WTC11 (cell line): ENCODE data around the gene EXOC1L. TPM values are rescaled to one million over a fixed set of nuclear protein-coding genes. Genes with fewer than 3 reads are reported as not detected.

ENCODE experiments used
- ATAC-seq: fragments of 200-7000 bp; cut with Tn5 transposase; 2 replicates; pipeline ENCODE4 v1.10.0; 2021; ENCODE audit warnings: mild to moderate bottlenecking, moderate library complexity
- CTCF ChIA-PET: fragments of 300-600 bp; sonication (Branson Sonifier 250); formaldehyde crosslinking; loops from one replicate; lab custom pipeline; 2021; ENCODE audit warnings: antibody characterized with exemption; lab: Charles Lee
- POLR2A ChIA-PET: fragments of 350-600 bp; sonication (Branson Sonifier 250); formaldehyde crosslinking; loops from one replicate; lab custom pipeline; 2021; ENCODE audit warnings: antibody characterized with exemption; lab: Charles Lee
- DNase-seq: peaks from one replicate; pipeline ENCODE4 v3.0.0; 2021; ENCODE audit warnings: low spot score
- H3K27ac Mint-ChIP-seq: 2 replicates; pipeline ENCODE4 v1.8.0; 2021; ENCODE audit warnings: mixed read lengths
- H3K27me3 Mint-ChIP-seq: 2 replicates; pipeline ENCODE4 v1.8.0; 2021; ENCODE audit warnings: low read depth, mild to moderate bottlenecking, moderate library complexity, mixed read lengths
- H3K36me3 Mint-ChIP-seq: 2 replicates; pipeline ENCODE4 v1.8.0; 2021; ENCODE audit warnings: mixed read lengths
- H3K4me1 Mint-ChIP-seq: 2 replicates; pipeline ENCODE4 v1.8.0; 2022; ENCODE audit warnings: mixed read lengths
- H3K4me3 Mint-ChIP-seq: 2 replicates; pipeline ENCODE4 v1.8.0; 2021; ENCODE audit warnings: mild to moderate bottlenecking, moderate library complexity, mixed read lengths
- H3K9me3 Mint-ChIP-seq: 2 replicates; pipeline ENCODE4 v1.8.0; 2021; ENCODE audit warnings: mixed read lengths
- CREB1 ChIP-seq: sonication (generic); formaldehyde crosslinking; IDR thresholded peaks from 2 replicates; pipeline ENCODE4 v1.8.0; 2023; ENCODE audit warnings: mild to moderate bottlenecking, missing genetic modification reagents
- CREM ChIP-seq: sonication (generic); formaldehyde crosslinking; IDR thresholded peaks from 2 replicates; pipeline ENCODE4 v1.8.1; 2022; ENCODE audit warnings: mild to moderate bottlenecking, missing genetic modification reagents, moderate library complexity
- ELF4 ChIP-seq: sonication (generic); formaldehyde crosslinking; IDR thresholded peaks from 2 replicates; pipeline ENCODE4 v1.8.1; 2022; ENCODE audit warnings: low read depth, mild to moderate bottlenecking, moderate library complexity, missing genetic modification reagents
- FOXK1 ChIP-seq: sonication (generic); formaldehyde crosslinking; IDR thresholded peaks from 2 replicates; pipeline ENCODE4 v1.8.0; 2022; ENCODE audit warnings: mild to moderate bottlenecking, moderate library complexity, missing genetic modification reagents
- FOXP1 ChIP-seq: sonication (generic); formaldehyde crosslinking; IDR thresholded peaks from 2 replicates; pipeline ENCODE4 v1.8.0; 2022; ENCODE audit warnings: missing genetic modification reagents, mild to moderate bottlenecking, moderate library complexity, borderline replicate concordance
- HMGA2 ChIP-seq: fragments of 250-450 bp; sonication (Bioruptor Pico); IDR thresholded peaks from 2 replicates; pipeline ENCODE4 v1.4.0; 2021; ENCODE audit warnings: mild to moderate bottlenecking, moderate library complexity
- JUN ChIP-seq: sonication (generic); formaldehyde crosslinking; IDR thresholded peaks from 2 replicates; pipeline ENCODE4 v1.8.0; 2023; ENCODE audit warnings: mild to moderate bottlenecking, missing genetic modification reagents
- MYBL2 ChIP-seq: sonication (generic); formaldehyde crosslinking; IDR thresholded peaks from 2 replicates; pipeline ENCODE4 v1.8.1; 2023; ENCODE audit warnings: mild to moderate bottlenecking, moderate library complexity, missing genetic modification reagents
- NFATC4 ChIP-seq: fragments of 250-450 bp; sonication (Bioruptor Pico); IDR thresholded peaks from 2 replicates; pipeline ENCODE4 v1.9.0; 2021; ENCODE audit warnings: mild to moderate bottlenecking
- NFE2L1 ChIP-seq: sonication (generic); formaldehyde crosslinking; IDR thresholded peaks from 2 replicates; pipeline ENCODE4 v1.8.1; 2023; ENCODE audit warnings: missing genetic modification reagents
- NR1H2 ChIP-seq: sonication (generic); formaldehyde crosslinking; IDR thresholded peaks from 2 replicates; pipeline ENCODE4 v1.9.0; 2021; ENCODE audit warnings: mild to moderate bottlenecking, moderate library complexity, missing genetic modification reagents
- TEAD1 ChIP-seq: sonication (generic); formaldehyde crosslinking; IDR thresholded peaks from 2 replicates; pipeline ENCODE4 v1.8.0; 2022; ENCODE audit warnings: mild to moderate bottlenecking, missing genetic modification reagents
- TEAD4 ChIP-seq: sonication (generic); formaldehyde crosslinking; IDR thresholded peaks from 2 replicates; pipeline ENCODE4 v1.8.0; 2022; ENCODE audit warnings: mild to moderate bottlenecking, missing genetic modification reagents
- ZNF232 ChIP-seq: sonication (generic); formaldehyde crosslinking; IDR thresholded peaks from 2 replicates; pipeline ENCODE4 v1.8.0; 2022; ENCODE audit warnings: mild to moderate bottlenecking, missing genetic modification reagents
- ZNF263 ChIP-seq: sonication (generic); formaldehyde crosslinking; IDR thresholded peaks from 2 replicates; pipeline ENCODE4 v1.8.1; 2022; ENCODE audit warnings: low read depth, mild to moderate bottlenecking, moderate library complexity, missing genetic modification reagents
- total RNA-seq: library from RNA; stranded (reverse); gene quantifications from 3 replicates; pipeline ENCODE4 v1.2.3, GENCODE V29; 2021
- TF ChIP-seq, protein P1 (sequence below): fragments of 250-450 bp; sonication (Bioruptor Pico); IDR thresholded peaks from 2 replicates; pipeline ENCODE4 v1.9.0; 2021; ENCODE audit warnings: moderate library complexity, mild to moderate bottlenecking, inconsistent platforms, borderline replicate concordance
- TF ChIP-seq, protein P2 (sequence below): sonication (generic); formaldehyde crosslinking; IDR thresholded peaks from 2 replicates; pipeline ENCODE4 v1.8.0; 2022; ENCODE audit warnings: mild to moderate bottlenecking, missing genetic modification reagents
- TF ChIP-seq, protein P3 (sequence below): sonication (generic); formaldehyde crosslinking; IDR thresholded peaks from 2 replicates; pipeline ENCODE4 v1.8.1; 2022; ENCODE audit warnings: mild to moderate bottlenecking, moderate library complexity, missing genetic modification reagents
- TF ChIP-seq, protein P4 (sequence below): sonication (generic); formaldehyde crosslinking; IDR thresholded peaks from 2 replicates; pipeline ENCODE4 v1.8.1; 2023; ENCODE audit warnings: mild to moderate bottlenecking, missing genetic modification reagents
- TF ChIP-seq, protein P5 (sequence below): sonication (generic); formaldehyde crosslinking; IDR thresholded peaks from 2 replicates; pipeline ENCODE4 v1.8.0; 2022; ENCODE audit warnings: mild to moderate bottlenecking, missing genetic modification reagents
- TF ChIP-seq, protein P6 (sequence below): fragments of 250-450 bp; sonication (Bioruptor Pico); IDR thresholded peaks from 2 replicates; pipeline ENCODE4 v1.8.0; 2021; ENCODE audit warnings: mild to moderate bottlenecking
- TF ChIP-seq, protein P7 (sequence below): sonication (generic); formaldehyde crosslinking; IDR thresholded peaks from 2 replicates; pipeline ENCODE4 v1.8.1; 2022; ENCODE audit warnings: missing genetic modification reagents, borderline replicate concordance
- TF ChIP-seq, protein P8 (sequence below): sonication (generic); formaldehyde crosslinking; conservative IDR thresholded peaks from 2 replicates; pipeline ENCODE4 v1.8.1; 2023; ENCODE audit warnings: mild to moderate bottlenecking, low read depth, missing genetic modification reagents, moderate library complexity
- TF ChIP-seq, protein P9 (sequence below): sonication (generic); formaldehyde crosslinking; IDR thresholded peaks from 2 replicates; pipeline ENCODE4 v1.8.0; 2022; ENCODE audit warnings: mild to moderate bottlenecking, missing genetic modification reagents

EXOC1L gene
- total RNA-seq, 1 experiment from 2014 or later: not detected

DNA sequence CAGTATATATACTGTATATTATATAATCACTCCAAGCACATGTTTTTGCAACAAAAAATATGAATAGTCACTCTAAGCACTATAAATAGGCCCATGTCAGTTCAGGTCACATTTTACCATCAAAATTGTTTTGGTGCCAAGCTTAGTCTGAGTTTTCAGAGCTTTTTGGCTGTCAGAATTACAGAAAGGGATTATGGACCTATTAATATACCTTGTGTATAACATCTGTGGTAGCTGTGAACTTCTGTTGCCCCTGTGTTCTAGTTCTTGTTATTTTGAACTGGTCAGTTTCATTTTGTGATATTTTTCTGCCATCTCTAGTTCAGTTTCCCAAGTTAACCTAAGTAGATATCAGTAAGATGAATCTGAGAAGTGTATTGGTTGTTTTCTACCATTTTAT is 56.8 kb downstream of the EXOC1L start:
- POLR2A ChIA-PET: no interaction called here
- Mint-ChIP-seq H3K4me3 (no peak overlapping the region), H3K27ac (no peak overlapping the region), H3K9me3 (peaks cover 3% of the 10 kb centered on the region), H3K36me3 (peaks cover 11% of the 10 kb centered on the region), H3K4me1 (0 out of 2 replicates have a peak, but pooled peaks cover 2% of the 10 kb centered on the region), H3K27me3 (no peaks in the 10 kb centered on the region)
- ATAC-seq (no peak), DNase-seq (no peak)
- TF ChIP-seq, protein P1, sequence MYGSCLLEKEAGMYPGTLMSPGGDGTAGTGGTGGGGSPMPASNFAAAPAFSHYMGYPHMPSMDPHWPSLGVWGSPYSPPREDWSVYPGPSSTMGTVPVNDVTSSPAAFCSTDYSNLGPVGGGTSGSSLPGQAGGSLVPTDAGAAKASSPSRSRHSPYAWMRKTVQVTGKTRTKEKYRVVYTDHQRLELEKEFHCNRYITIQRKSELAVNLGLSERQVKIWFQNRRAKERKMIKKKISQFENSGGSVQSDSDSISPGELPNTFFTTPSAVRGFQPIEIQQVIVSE (CRISPR knock-in tag): no peak
- TF ChIP-seq ZNF232 (CRISPR knock-in tag): no peak
- TF ChIP-seq NFATC4 (CRISPR knock-in tag): no peak
- TF ChIP-seq FOXK1 (CRISPR knock-in tag): no peak
- no peak for TF ChIP-seq CREB1 (CRISPR knock-in tag)
- no peak for TF ChIP-seq FOXP1 (CRISPR knock-in tag)
- TF ChIP-seq, protein P2, sequence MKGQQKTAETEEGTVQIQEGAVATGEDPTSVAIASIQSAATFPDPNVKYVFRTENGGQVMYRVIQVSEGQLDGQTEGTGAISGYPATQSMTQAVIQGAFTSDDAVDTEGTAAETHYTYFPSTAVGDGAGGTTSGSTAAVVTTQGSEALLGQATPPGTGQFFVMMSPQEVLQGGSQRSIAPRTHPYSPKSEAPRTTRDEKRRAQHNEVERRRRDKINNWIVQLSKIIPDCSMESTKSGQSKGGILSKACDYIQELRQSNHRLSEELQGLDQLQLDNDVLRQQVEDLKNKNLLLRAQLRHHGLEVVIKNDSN (CRISPR knock-in tag): no peak
- TF ChIP-seq, protein P3, sequence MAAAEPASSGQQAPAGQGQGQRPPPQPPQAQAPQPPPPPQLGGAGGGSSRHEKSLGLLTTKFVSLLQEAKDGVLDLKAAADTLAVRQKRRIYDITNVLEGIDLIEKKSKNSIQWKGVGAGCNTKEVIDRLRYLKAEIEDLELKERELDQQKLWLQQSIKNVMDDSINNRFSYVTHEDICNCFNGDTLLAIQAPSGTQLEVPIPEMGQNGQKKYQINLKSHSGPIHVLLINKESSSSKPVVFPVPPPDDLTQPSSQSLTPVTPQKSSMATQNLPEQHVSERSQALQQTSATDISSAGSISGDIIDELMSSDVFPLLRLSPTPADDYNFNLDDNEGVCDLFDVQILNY (CRISPR knock-in tag): no peak
- TF ChIP-seq, protein P4, sequence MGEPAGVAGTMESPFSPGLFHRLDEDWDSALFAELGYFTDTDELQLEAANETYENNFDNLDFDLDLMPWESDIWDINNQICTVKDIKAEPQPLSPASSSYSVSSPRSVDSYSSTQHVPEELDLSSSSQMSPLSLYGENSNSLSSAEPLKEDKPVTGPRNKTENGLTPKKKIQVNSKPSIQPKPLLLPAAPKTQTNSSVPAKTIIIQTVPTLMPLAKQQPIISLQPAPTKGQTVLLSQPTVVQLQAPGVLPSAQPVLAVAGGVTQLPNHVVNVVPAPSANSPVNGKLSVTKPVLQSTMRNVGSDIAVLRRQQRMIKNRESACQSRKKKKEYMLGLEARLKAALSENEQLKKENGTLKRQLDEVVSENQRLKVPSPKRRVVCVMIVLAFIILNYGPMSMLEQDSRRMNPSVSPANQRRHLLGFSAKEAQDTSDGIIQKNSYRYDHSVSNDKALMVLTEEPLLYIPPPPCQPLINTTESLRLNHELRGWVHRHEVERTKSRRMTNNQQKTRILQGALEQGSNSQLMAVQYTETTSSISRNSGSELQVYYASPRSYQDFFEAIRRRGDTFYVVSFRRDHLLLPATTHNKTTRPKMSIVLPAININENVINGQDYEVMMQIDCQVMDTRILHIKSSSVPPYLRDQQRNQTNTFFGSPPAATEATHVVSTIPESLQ (CRISPR knock-in tag): no peak
- TF ChIP-seq, protein P5, sequence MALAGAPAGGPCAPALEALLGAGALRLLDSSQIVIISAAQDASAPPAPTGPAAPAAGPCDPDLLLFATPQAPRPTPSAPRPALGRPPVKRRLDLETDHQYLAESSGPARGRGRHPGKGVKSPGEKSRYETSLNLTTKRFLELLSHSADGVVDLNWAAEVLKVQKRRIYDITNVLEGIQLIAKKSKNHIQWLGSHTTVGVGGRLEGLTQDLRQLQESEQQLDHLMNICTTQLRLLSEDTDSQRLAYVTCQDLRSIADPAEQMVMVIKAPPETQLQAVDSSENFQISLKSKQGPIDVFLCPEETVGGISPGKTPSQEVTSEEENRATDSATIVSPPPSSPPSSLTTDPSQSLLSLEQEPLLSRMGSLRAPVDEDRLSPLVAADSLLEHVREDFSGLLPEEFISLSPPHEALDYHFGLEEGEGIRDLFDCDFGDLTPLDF (CRISPR knock-in tag): no peak
- no peak for TF ChIP-seq MYBL2 (CRISPR knock-in tag)
- CTCF ChIA-PET: no interaction called here

DNA sequence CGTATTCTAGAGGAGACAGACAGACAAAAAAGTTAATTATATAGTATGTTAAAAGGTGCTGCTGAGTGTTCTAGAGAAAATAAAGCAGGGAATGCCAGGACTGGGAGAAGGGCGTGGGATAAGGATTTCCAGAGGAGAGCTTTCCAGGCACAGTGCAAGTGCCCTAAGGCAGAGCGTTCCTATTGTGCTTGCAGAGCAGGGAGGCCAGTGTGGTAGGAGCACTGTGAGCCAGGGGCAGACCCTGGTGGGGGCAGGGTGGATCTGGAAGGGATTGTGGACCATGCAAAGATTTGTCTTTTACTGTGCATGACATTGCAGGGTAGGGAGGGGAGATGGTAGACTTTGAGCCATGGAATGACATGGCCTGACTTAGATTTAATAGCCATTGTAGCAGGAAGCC is 59.6 kb downstream of the EXOC1L start:
- CTCF ChIA-PET: interaction anchor here (0.6 kb wide), 1 partner anchor 12 kb away, joined by 3 read pairs; no protein-coding TSS in a partner anchor
- Mint-ChIP-seq H3K4me3 (no peak overlapping the region), H3K4me1 (0 out of 2 replicates have a peak, but pooled peaks cover 3% of the 10 kb centered on the region), H3K27me3 (no peaks in the 10 kb centered on the region), H3K9me3 (peaks cover 9% of the 10 kb centered on the region), H3K27ac (no peak overlapping the region), H3K36me3 (peaks cover 18% of the 10 kb centered on the region)
- no peak for DNase-seq
- POLR2A ChIA-PET: interaction anchor here (0.5 kb wide), 1 partner anchor 126 kb away, joined by 7 read pairs; no protein-coding TSS in a partner anchor
- ATAC-seq: peak; percentile 63; the same call in 1 of the 2 replicates
- TF ChIP-seq ELF4 (CRISPR knock-in tag) (no peak), JUN (no peak), ZNF263 (CRISPR knock-in tag) (no peak), NR1H2 (CRISPR knock-in tag) (no peak), CREB1 (CRISPR knock-in tag) (no peak), NFE2L1 (no peak), HMGA2 (CRISPR knock-in tag) (no peak), FOXK1 (CRISPR knock-in tag) (no peak), TEAD1 (CRISPR knock-in tag) (no peak), TEAD4 (CRISPR knock-in tag) (no peak), CREM (CRISPR knock-in tag) (no peak), NFATC4 (CRISPR knock-in tag) (no peak)
- TF ChIP-seq, protein P6, sequence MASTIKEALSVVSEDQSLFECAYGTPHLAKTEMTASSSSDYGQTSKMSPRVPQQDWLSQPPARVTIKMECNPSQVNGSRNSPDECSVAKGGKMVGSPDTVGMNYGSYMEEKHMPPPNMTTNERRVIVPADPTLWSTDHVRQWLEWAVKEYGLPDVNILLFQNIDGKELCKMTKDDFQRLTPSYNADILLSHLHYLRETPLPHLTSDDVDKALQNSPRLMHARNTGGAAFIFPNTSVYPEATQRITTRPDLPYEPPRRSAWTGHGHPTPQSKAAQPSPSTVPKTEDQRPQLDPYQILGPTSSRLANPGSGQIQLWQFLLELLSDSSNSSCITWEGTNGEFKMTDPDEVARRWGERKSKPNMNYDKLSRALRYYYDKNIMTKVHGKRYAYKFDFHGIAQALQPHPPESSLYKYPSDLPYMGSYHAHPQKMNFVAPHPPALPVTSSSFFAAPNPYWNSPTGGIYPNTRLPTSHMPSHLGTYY (CRISPR knock-in tag): no peak
- TF ChIP-seq, protein P7, sequence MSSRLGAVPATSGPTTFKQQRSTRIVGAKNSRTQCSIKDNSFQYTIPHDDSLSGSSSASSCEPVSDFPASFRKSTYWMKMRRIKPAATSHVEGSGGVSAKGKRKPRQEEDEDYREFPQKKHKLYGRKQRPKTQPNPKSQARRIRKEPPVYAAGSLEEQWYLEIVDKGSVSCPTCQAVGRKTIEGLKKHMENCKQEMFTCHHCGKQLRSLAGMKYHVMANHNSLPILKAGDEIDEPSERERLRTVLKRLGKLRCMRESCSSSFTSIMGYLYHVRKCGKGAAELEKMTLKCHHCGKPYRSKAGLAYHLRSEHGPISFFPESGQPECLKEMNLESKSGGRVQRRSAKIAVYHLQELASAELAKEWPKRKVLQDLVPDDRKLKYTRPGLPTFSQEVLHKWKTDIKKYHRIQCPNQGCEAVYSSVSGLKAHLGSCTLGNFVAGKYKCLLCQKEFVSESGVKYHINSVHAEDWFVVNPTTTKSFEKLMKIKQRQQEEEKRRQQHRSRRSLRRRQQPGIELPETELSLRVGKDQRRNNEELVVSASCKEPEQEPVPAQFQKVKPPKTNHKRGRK (CRISPR knock-in tag): no peak
- TF ChIP-seq, protein P8, sequence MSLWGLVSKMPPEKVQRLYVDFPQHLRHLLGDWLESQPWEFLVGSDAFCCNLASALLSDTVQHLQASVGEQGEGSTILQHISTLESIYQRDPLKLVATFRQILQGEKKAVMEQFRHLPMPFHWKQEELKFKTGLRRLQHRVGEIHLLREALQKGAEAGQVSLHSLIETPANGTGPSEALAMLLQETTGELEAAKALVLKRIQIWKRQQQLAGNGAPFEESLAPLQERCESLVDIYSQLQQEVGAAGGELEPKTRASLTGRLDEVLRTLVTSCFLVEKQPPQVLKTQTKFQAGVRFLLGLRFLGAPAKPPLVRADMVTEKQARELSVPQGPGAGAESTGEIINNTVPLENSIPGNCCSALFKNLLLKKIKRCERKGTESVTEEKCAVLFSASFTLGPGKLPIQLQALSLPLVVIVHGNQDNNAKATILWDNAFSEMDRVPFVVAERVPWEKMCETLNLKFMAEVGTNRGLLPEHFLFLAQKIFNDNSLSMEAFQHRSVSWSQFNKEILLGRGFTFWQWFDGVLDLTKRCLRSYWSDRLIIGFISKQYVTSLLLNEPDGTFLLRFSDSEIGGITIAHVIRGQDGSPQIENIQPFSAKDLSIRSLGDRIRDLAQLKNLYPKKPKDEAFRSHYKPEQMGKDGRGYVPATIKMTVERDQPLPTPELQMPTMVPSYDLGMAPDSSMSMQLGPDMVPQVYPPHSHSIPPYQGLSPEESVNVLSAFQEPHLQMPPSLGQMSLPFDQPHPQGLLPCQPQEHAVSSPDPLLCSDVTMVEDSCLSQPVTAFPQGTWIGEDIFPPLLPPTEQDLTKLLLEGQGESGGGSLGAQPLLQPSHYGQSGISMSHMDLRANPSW (CRISPR knock-in tag): no peak
- TF ChIP-seq, protein P9, sequence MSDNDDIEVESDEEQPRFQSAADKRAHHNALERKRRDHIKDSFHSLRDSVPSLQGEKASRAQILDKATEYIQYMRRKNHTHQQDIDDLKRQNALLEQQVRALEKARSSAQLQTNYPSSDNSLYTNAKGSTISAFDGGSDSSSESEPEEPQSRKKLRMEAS (CRISPR knock-in tag): no peak
